ENCODE data around the gene TRIM71. TPM values are rescaled to one million over a fixed set of nuclear protein-coding genes. Genes with fewer than 3 reads are reported as not detected.
"Not testable (repeated sequence)": the region's sequence is repeated elsewhere in the genome, so short reads cannot be mapped to it uniquely, and the experiment has no call there.

The TRIM71 gene
- total RNA-seq, 1 donor from 2014 or later, result 0.52 TPM

GRCh38 chr3:32796384-32796950 lies 21.3 kb upstream of the TRIM71 start:
- not testable (repeated sequence) for H3K4me1 ChIP-seq (ENCODE audit: control insufficient read depth in 3 of 3, insufficient read depth in 3 of 3, low read length in 3 of 3); H3K27me3 ChIP-seq (ENCODE audit: control insufficient read depth in 3 of 3, insufficient read depth in 3 of 3, low read length in 3 of 3); H3K9me3 ChIP-seq (ENCODE audit: control insufficient read depth in 3 of 3, low read length in 3 of 3); H3K4me3 ChIP-seq (ENCODE audit: low read length in 3 of 3); H3K36me3 ChIP-seq (ENCODE audit: control insufficient read depth in 3 of 3, insufficient read depth in 3 of 3, low read length in 3 of 3); H3K9ac ChIP-seq (ENCODE audit: low read depth in 1 of 3, low read length in 3 of 3); H3K27ac ChIP-seq (ENCODE audit: low read depth, low read length)

GRCh38 chr3:32797776-32798175 lies 20.0 kb upstream of the TRIM71 start:
- H3K4me3 ChIP-seq (ENCODE audit: low read length in 3 of 3), result no peak overlapping the region
- no peak overlapping the region for H3K9ac ChIP-seq (ENCODE audit: low read depth in 1 of 3, low read length in 3 of 3)
- H3K4me1 ChIP-seq (ENCODE audit: control insufficient read depth in 3 of 3, insufficient read depth in 3 of 3, low read length in 3 of 3), result no peaks in the 10 kb centered on the region
- H3K27ac ChIP-seq (ENCODE audit: low read depth, low read length), result no peak overlapping the region
- H3K27me3 ChIP-seq (ENCODE audit: control insufficient read depth in 3 of 3, insufficient read depth in 3 of 3, low read length in 3 of 3), result no peaks in the 10 kb centered on the region
- H3K9me3 ChIP-seq (ENCODE audit: control insufficient read depth in 3 of 3, low read length in 3 of 3), result no peaks in the 10 kb centered on the region
- H3K36me3 ChIP-seq (ENCODE audit: control insufficient read depth in 3 of 3, insufficient read depth in 3 of 3, low read length in 3 of 3), result no peaks in the 10 kb centered on the region

DNA sequence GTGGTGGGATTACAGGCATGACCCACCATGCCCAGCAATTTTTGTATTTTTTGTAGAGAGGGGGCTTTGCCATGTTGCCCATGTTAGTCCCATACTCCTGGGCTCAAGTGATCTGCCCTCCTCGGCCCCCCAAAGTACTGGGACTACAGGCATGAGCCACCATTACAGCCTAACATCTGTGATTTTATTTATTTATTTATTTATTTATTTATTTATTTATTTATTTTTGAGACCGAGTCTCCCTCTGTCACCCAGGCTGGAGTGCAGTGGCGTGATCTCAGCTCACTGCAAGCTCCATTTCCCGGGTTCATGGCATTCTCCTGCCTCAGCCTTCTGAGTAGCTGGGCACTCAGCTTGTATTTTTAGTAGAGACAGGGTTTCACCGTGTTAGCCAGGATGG lies 16.4 kb upstream of the TRIM71 start:
- H3K4me3 ChIP-seq (ENCODE audit: low read length in 3 of 3); H3K9me3 ChIP-seq (ENCODE audit: control insufficient read depth in 3 of 3, low read length in 3 of 3); H3K27ac ChIP-seq (ENCODE audit: low read depth, low read length); H3K9ac ChIP-seq (ENCODE audit: low read depth in 1 of 3, low read length in 3 of 3); H3K4me1 ChIP-seq (ENCODE audit: control insufficient read depth in 3 of 3, insufficient read depth in 3 of 3, low read length in 3 of 3); H3K27me3 ChIP-seq (ENCODE audit: control insufficient read depth in 3 of 3, insufficient read depth in 3 of 3, low read length in 3 of 3); H3K36me3 ChIP-seq (ENCODE audit: control insufficient read depth in 3 of 3, insufficient read depth in 3 of 3, low read length in 3 of 3): not testable (repeated sequence)

DNA sequence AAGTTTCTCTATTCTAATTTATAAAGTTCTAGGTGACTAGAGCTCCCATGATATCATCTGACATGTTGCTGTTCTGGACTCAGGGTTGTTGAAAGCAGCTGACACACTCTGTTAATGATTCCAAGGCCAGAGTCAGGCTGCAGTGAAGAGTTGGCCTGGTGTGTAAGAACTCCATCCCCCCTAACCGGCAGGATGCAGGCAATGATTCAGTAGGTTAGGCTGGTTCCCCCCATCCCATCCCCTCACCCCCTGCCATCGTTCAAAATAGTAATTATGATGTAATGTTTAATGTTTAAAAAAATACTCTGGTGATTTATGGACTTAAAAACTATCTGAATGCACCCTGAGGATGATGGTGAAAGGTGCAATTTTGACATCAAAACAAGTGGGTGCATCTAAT lies 4.6 kb upstream of the TRIM71 start:
- Histone ChIP-seq H3K9ac (ENCODE audit: low read depth in 1 of 3, low read length in 3 of 3) (no peak overlapping the region), H3K4me3 (ENCODE audit: low read length in 3 of 3) (no peak overlapping the region), H3K36me3 (ENCODE audit: control insufficient read depth in 3 of 3, insufficient read depth in 3 of 3, low read length in 3 of 3) (no peaks in the 10 kb centered on the region), H3K27ac (ENCODE audit: low read depth, low read length) (no peak overlapping the region), H3K4me1 (ENCODE audit: control insufficient read depth in 3 of 3, insufficient read depth in 3 of 3, low read length in 3 of 3) (peaks cover 6 to 11% (median 7%) of the 10 kb centered on the region in 3 donors), H3K9me3 (ENCODE audit: control insufficient read depth in 3 of 3, low read length in 3 of 3) (no peaks in the 10 kb centered on the region), H3K27me3 (ENCODE audit: control insufficient read depth in 3 of 3, insufficient read depth in 3 of 3, low read length in 3 of 3) (peaks cover 17 to 20% (median 17%) of the 10 kb centered on the region in 3 donors)

DNA sequence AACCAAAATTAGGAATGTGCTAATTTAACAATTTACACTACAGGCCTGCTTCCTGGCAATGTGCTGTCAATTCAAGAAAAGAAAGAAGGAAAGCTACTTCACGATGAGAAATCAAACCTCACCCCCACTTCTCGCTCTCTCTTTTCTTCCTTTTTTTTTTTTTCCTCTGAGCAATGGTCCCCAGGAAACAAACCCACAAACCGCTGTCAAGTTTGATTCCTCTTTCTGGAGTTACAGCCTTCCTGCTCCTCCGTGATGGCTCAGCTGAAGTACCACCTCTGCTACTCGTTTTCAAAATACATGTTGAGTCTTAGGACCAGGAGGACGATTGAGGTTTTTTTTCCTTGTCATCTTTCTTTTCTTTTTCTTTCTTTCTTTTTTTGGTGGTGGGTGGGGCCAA lies 3.4 kb upstream of the TRIM71 start:
- Histone ChIP-seq H3K27ac (ENCODE audit: low read depth, low read length) (no peak overlapping the region), H3K4me1 (ENCODE audit: control insufficient read depth in 3 of 3, insufficient read depth in 3 of 3, low read length in 3 of 3) (peaks cover 6 to 15% (median 9%) of the 10 kb centered on the region in 3 donors), H3K36me3 (ENCODE audit: control insufficient read depth in 3 of 3, insufficient read depth in 3 of 3, low read length in 3 of 3) (no peaks in the 10 kb centered on the region), H3K9ac (ENCODE audit: low read depth in 1 of 3, low read length in 3 of 3) (no peak overlapping the region), H3K27me3 (ENCODE audit: control insufficient read depth in 3 of 3, insufficient read depth in 3 of 3, low read length in 3 of 3) (peaks cover 26 to 31% (median 29%) of the 10 kb centered on the region in 3 donors), H3K4me3 (ENCODE audit: low read length in 3 of 3) (no peak overlapping the region), H3K9me3 (ENCODE audit: control insufficient read depth in 3 of 3, low read length in 3 of 3) (no peaks in the 10 kb centered on the region)

- no peak overlapping the region for H3K9ac ChIP-seq (ENCODE audit: low read depth in 1 of 3, low read length in 3 of 3)
- H3K36me3 ChIP-seq (ENCODE audit: control insufficient read depth in 3 of 3, insufficient read depth in 3 of 3, low read length in 3 of 3), result no peaks in the 10 kb centered on the region
- H3K4me1 ChIP-seq (ENCODE audit: control insufficient read depth in 3 of 3, insufficient read depth in 3 of 3, low read length in 3 of 3), result peaks cover 6 to 15% (median 9%) of the 10 kb centered on the region in 3 donors
- peaks cover 42 to 47% (median 45%) of the 10 kb centered on the region in 3 donors for H3K27me3 ChIP-seq (ENCODE audit: control insufficient read depth in 3 of 3, insufficient read depth in 3 of 3, low read length in 3 of 3)
- no peak overlapping the region for H3K27ac ChIP-seq (ENCODE audit: low read depth, low read length)
- H3K4me3 ChIP-seq (ENCODE audit: low read length in 3 of 3), result no peak overlapping the region
- H3K9me3 ChIP-seq (ENCODE audit: control insufficient read depth in 3 of 3, low read length in 3 of 3), result no peaks in the 10 kb centered on the region
These were observed 1.9 kb upstream of the TRIM71 start for GRCh38 chr3:32815841-32816438.

DNA sequence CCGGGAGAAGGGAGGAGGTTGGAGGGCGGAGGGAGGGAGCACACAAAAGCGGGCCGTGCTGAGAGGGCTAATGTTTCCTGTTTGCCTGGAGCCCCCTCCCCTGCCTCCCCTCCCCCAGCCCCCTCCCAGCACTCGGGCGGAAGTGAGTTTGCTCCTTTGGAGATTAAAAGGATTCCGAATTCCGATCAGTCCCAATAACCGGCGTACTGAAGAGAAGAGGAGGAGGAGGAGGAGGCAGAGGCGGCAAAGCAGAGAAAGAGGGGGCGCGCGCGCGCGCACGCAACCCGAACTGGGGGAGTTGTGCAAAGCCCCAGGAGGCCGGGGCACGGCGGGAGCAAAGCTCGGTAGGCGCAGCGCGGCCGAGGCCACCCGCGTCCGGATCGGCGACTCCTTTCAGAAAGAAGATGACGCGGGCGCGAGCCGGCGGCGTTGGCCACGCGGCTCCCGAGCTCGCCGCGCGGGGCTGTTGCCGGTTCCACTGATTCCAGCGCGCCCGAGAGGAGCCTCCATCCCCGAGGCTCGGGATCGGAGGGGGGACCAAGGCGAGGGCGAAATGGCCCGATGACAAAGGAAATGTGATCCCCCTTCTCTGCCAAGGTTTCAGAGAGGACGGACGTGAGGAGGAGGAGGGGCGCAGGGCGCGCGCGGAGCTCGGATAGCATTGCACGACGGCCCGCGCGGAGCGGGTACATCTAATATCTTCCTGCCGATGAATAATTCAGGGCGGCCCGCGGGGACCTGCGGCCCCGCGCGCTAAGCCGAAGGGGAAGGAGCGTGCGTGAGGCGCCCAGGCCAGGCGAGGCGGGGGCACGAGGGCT lies 1.1 kb upstream of the TRIM71 start:
- no peak overlapping the region for H3K27ac ChIP-seq (ENCODE audit: low read depth, low read length)
- no peaks in the 10 kb centered on the region for H3K9me3 ChIP-seq (ENCODE audit: control insufficient read depth in 3 of 3, low read length in 3 of 3)
- peaks cover 6 to 19% (median 9%) of the 10 kb centered on the region in 3 donors for H3K4me1 ChIP-seq (ENCODE audit: control insufficient read depth in 3 of 3, insufficient read depth in 3 of 3, low read length in 3 of 3)
- H3K36me3 ChIP-seq (ENCODE audit: control insufficient read depth in 3 of 3, insufficient read depth in 3 of 3, low read length in 3 of 3), result no peaks in the 10 kb centered on the region
- peaks cover 49 to 54% (median 52%) of the 10 kb centered on the region in 3 donors for H3K27me3 ChIP-seq (ENCODE audit: control insufficient read depth in 3 of 3, insufficient read depth in 3 of 3, low read length in 3 of 3)
- H3K4me3 ChIP-seq (ENCODE audit: low read length in 3 of 3), result peak overlapping the region; percentile 38 to 52 (median 52)
- H3K9ac ChIP-seq (ENCODE audit: low read depth in 1 of 3, low read length in 3 of 3), result no peak overlapping the region

- Histone ChIP-seq H3K9ac (ENCODE audit: low read depth in 1 of 3, low read length in 3 of 3) (no peak overlapping the region), H3K27ac (ENCODE audit: low read depth, low read length) (no peak overlapping the region), H3K4me1 (ENCODE audit: control insufficient read depth in 3 of 3, insufficient read depth in 3 of 3, low read length in 3 of 3) (peaks cover 10 to 22% (median 12%) of the 10 kb centered on the region in 3 donors), H3K9me3 (ENCODE audit: control insufficient read depth in 3 of 3, low read length in 3 of 3) (no peaks in the 10 kb centered on the region), H3K4me3 (ENCODE audit: low read length in 3 of 3) (peak overlapping the region in 1 of 3 donors; percentile 52), H3K36me3 (ENCODE audit: control insufficient read depth in 3 of 3, insufficient read depth in 3 of 3, low read length in 3 of 3) (no peaks in the 10 kb centered on the region), H3K27me3 (ENCODE audit: control insufficient read depth in 3 of 3, insufficient read depth in 3 of 3, low read length in 3 of 3) (peaks cover 53 to 59% (median 57%) of the 10 kb centered on the region in 3 donors)
These were observed 590 bp upstream of the TRIM71 start for GRCh38 chr3:32817257-32817557.

- peak overlapping the region in 1 of 3 donors; percentile 46 for H3K4me3 ChIP-seq (ENCODE audit: low read length in 3 of 3)
- H3K9ac ChIP-seq (ENCODE audit: low read depth in 1 of 3, low read length in 3 of 3), result no peak overlapping the region
- H3K27me3 ChIP-seq (ENCODE audit: control insufficient read depth in 3 of 3, insufficient read depth in 3 of 3, low read length in 3 of 3), result peaks cover 61 to 64% (median 61%) of the 10 kb centered on the region in 3 donors
- no peaks in the 10 kb centered on the region for H3K9me3 ChIP-seq (ENCODE audit: control insufficient read depth in 3 of 3, low read length in 3 of 3)
- peaks cover 10 to 22% (median 12%) of the 10 kb centered on the region in 3 donors for H3K4me1 ChIP-seq (ENCODE audit: control insufficient read depth in 3 of 3, insufficient read depth in 3 of 3, low read length in 3 of 3)
- no peaks in the 10 kb centered on the region for H3K36me3 ChIP-seq (ENCODE audit: control insufficient read depth in 3 of 3, insufficient read depth in 3 of 3, low read length in 3 of 3)
- no peak overlapping the region for H3K27ac ChIP-seq (ENCODE audit: low read depth, low read length)
These were observed 602 bp downstream of the TRIM71 start for GRCh38 chr3:32818229-32818969.

Measured in skeletal muscle tissue (tissue), 4 donors.